SJCRH30 (cell line): ENCODE measurements around the gene SLC10A1. TPM values are rescaled to one million over a fixed set of nuclear protein-coding genes. Genes with fewer than 3 reads are reported as not detected.
"Not testable (repeated sequence)": the region's sequence is repeated elsewhere in the genome, so short reads cannot be mapped to it uniquely, and the experiment has no call there.

Experiments used
- DNase-seq, 2 experiments: peaks; one replicate each; pipeline ENCODE4 v3.0.0-alpha.2; 2015 to 2020
- H3K27ac ChIP-seq: fragments of 250-450 bp; sonication (Bioruptor Pico); 2 replicates; pipeline ENCODE4 v1.5.1; 2020; ENCODE audit warnings: mild to moderate bottlenecking, moderate library complexity
- H3K27me3 ChIP-seq: fragments of 250-450 bp; sonication (Bioruptor Pico); 2 replicates; pipeline ENCODE4 v1.5.1; 2020; ENCODE audit warnings: mild to moderate bottlenecking, moderate library complexity
- H3K36me3 ChIP-seq: fragments of 250-450 bp; sonication (Bioruptor Pico); 2 replicates; pipeline ENCODE4 v1.5.1; 2020; ENCODE audit warnings: mild to moderate bottlenecking, moderate library complexity
- H3K4me1 ChIP-seq: fragments of 250-450 bp; sonication (Bioruptor Pico); 2 replicates; pipeline ENCODE4 v1.5.1; 2020; ENCODE audit warnings: mild to moderate bottlenecking, moderate library complexity
- H3K4me3 ChIP-seq: fragments of 250-450 bp; sonication (Bioruptor Pico); 2 replicates; pipeline ENCODE4 v1.5.1; 2020; ENCODE audit warnings: mild to moderate bottlenecking, moderate library complexity
- H3K9me3 ChIP-seq: fragments of 250-450 bp; sonication (Bioruptor Pico); replicated peaks from 2 replicates; pipeline ENCODE4 v1.5.1; 2020; ENCODE audit warnings: mild to moderate bottlenecking, moderate library complexity
- total RNA-seq: library from RNA; depleted of rRNA; stranded (reverse); fragments of >200 nt; shearing (Covaris generic); gene quantifications from 2 replicates; pipeline ENCODE4 v1.2.3, GENCODE V29; 2014

SLC10A1 gene
- total RNA-seq, 1 experiment from 2014 or later = not detected

- DNase-seq = no peak
- Histone ChIP-seq H3K4me3 (no peak overlapping the region), H3K9me3 (no peaks in the 10 kb centered on the region), H3K36me3 (no peaks in the 10 kb centered on the region), H3K4me1 (peaks cover 4% of the 10 kb centered on the region; the same call in 1 of the 2 replicates), H3K27ac (no peak overlapping the region), H3K27me3 (no peaks in the 10 kb centered on the region)
These were observed 19.2 kb upstream of the SLC10A1 start for GRCh38 chr14:69816216-69816615.

GRCh38 chr14:69815556-69815955 is 18.5 kb upstream of the SLC10A1 start:
- Histone ChIP-seq H3K36me3 (no peaks in the 10 kb centered on the region), H3K9me3 (no peaks in the 10 kb centered on the region), H3K27me3 (no peaks in the 10 kb centered on the region), H3K4me3 (no peak overlapping the region), H3K4me1 (peaks cover 4% of the 10 kb centered on the region; the same call in 1 of the 2 replicates), H3K27ac (no peak overlapping the region)
- DNase-seq = no peak

- Histone ChIP-seq H3K36me3 (no peaks in the 10 kb centered on the region), H3K27ac (no peak overlapping the region), H3K4me1 (peaks cover 4% of the 10 kb centered on the region; the same call in 1 of the 2 replicates), H3K9me3 (no peaks in the 10 kb centered on the region), H3K4me3 (no peak overlapping the region), H3K27me3 (no peaks in the 10 kb centered on the region)
- no peak for DNase-seq
These were observed 17.4 kb upstream of the SLC10A1 start for GRCh38 chr14:69814397-69814796.

GRCh38 chr14:69813346-69813745 is 16.3 kb upstream of the SLC10A1 start:
- not testable (repeated sequence) for DNase-seq, H3K4me3 ChIP-seq, H3K36me3 ChIP-seq, H3K9me3 ChIP-seq, H3K4me1 ChIP-seq, H3K27me3 ChIP-seq, H3K27ac ChIP-seq

GRCh38 chr14:69812711-69813110 is 15.7 kb upstream of the SLC10A1 start:
- no peaks in the 10 kb centered on the region for H3K4me1 ChIP-seq
- no peaks in the 10 kb centered on the region for H3K36me3 ChIP-seq
- H3K27ac ChIP-seq = no peak overlapping the region
- no peaks in the 10 kb centered on the region for H3K9me3 ChIP-seq
- DNase-seq = peak; percentile 13 to 49
- no peak overlapping the region for H3K4me3 ChIP-seq
- no peaks in the 10 kb centered on the region for H3K27me3 ChIP-seq

- no peak overlapping the region for H3K27ac ChIP-seq
- H3K9me3 ChIP-seq = no peaks in the 10 kb centered on the region
- no peaks in the 10 kb centered on the region for H3K4me1 ChIP-seq
- no peaks in the 10 kb centered on the region for H3K27me3 ChIP-seq
- H3K4me3 ChIP-seq = no peak overlapping the region
- H3K36me3 ChIP-seq = no peaks in the 10 kb centered on the region
- no peak for DNase-seq
These were observed 14.8 kb upstream of the SLC10A1 start for GRCh38 chr14:69811868-69812252.

- Histone ChIP-seq H3K36me3 (no peaks in the 10 kb centered on the region), H3K4me1 (no peaks in the 10 kb centered on the region), H3K4me3 (no peak overlapping the region), H3K9me3 (no peaks in the 10 kb centered on the region), H3K27me3 (no peaks in the 10 kb centered on the region), H3K27ac (no peak overlapping the region)
- no peak for DNase-seq
These were observed 14.3 kb upstream of the SLC10A1 start for GRCh38 chr14:69811227-69811867.

- H3K9me3 ChIP-seq = no peaks in the 10 kb centered on the region
- H3K27ac ChIP-seq = no peak overlapping the region
- H3K27me3 ChIP-seq = no peaks in the 10 kb centered on the region
- H3K4me3 ChIP-seq = no peak overlapping the region
- no peak for DNase-seq
- H3K36me3 ChIP-seq = no peaks in the 10 kb centered on the region
- H3K4me1 ChIP-seq = no peaks in the 10 kb centered on the region
These were observed 12.1 kb upstream of the SLC10A1 start for GRCh38 chr14:69808919-69809808.

GRCh38 chr14:69807192-69807591 is 10.2 kb upstream of the SLC10A1 start:
- Histone ChIP-seq H3K4me3 (no peak overlapping the region), H3K36me3 (no peaks in the 10 kb centered on the region), H3K27ac (no peak overlapping the region), H3K27me3 (no peaks in the 10 kb centered on the region), H3K9me3 (no peaks in the 10 kb centered on the region), H3K4me1 (no peaks in the 10 kb centered on the region)
- no peak for DNase-seq

- Histone ChIP-seq H3K36me3 (no peaks in the 10 kb centered on the region), H3K4me3 (no peak overlapping the region)
- no peak for DNase-seq
These were observed 7.9 kb upstream of the SLC10A1 start for GRCh38 chr14:69804902-69805301.

GRCh38 chr14:69803753-69804152 is 6.7 kb upstream of the SLC10A1 start:
- Histone ChIP-seq H3K4me1 (no peaks in the 10 kb centered on the region), H3K27ac (no peak overlapping the region)
- no peak for DNase-seq

More at GRCh38 chr14:69804902-69805301, 7.9 kb upstream of the SLC10A1 start:
- Histone ChIP-seq H3K9me3 (no peaks in the 10 kb centered on the region), H3K27me3 (no peaks in the 10 kb centered on the region), H3K27ac (no peak overlapping the region), H3K4me1 (no peaks in the 10 kb centered on the region)

GRCh38 chr14:69798339-69798735 is 1.3 kb upstream of the SLC10A1 start:
- no peak overlapping the region for H3K4me3 ChIP-seq
- no peaks in the 10 kb centered on the region for H3K4me1 ChIP-seq
- DNase-seq = no peak
- H3K27ac ChIP-seq = no peak overlapping the region
- no peaks in the 10 kb centered on the region for H3K9me3 ChIP-seq
- no peaks in the 10 kb centered on the region for H3K27me3 ChIP-seq
- H3K36me3 ChIP-seq = no peaks in the 10 kb centered on the region

More at GRCh38 chr14:69803753-69804152, 6.7 kb upstream of the SLC10A1 start:
- H3K9me3 ChIP-seq = no peaks in the 10 kb centered on the region
- H3K4me3 ChIP-seq = no peak overlapping the region
- H3K36me3 ChIP-seq = no peaks in the 10 kb centered on the region
- H3K27me3 ChIP-seq = no peaks in the 10 kb centered on the region

- no peaks in the 10 kb centered on the region for H3K36me3 ChIP-seq
- no peak for DNase-seq
- no peak overlapping the region for H3K27ac ChIP-seq
- no peak overlapping the region for H3K4me3 ChIP-seq
- no peaks in the 10 kb centered on the region for H3K27me3 ChIP-seq
- H3K4me1 ChIP-seq = no peaks in the 10 kb centered on the region
- H3K9me3 ChIP-seq = no peaks in the 10 kb centered on the region
These were observed 715 bp upstream of the SLC10A1 start for GRCh38 chr14:69797573-69798338.

GRCh38 chr14:69795691-69796090 is 1.4 kb downstream of the SLC10A1 start:
- DNase-seq = no peak
- no peak overlapping the region for H3K27ac ChIP-seq
- no peaks in the 10 kb centered on the region for H3K4me1 ChIP-seq

GRCh38 chr14:69794791-69795190 is 2.2 kb downstream of the SLC10A1 start:
- no peaks in the 10 kb centered on the region for H3K36me3 ChIP-seq
- no peaks in the 10 kb centered on the region for H3K4me1 ChIP-seq
- H3K27ac ChIP-seq = no peak overlapping the region
- H3K4me3 ChIP-seq = no peak overlapping the region
- no peaks in the 10 kb centered on the region for H3K9me3 ChIP-seq
- no peak for DNase-seq
- no peaks in the 10 kb centered on the region for H3K27me3 ChIP-seq

More at GRCh38 chr14:69795691-69796090, 1.4 kb downstream of the SLC10A1 start:
- Histone ChIP-seq H3K9me3 (no peaks in the 10 kb centered on the region), H3K36me3 (no peaks in the 10 kb centered on the region), H3K4me3 (no peak overlapping the region), H3K27me3 (no peaks in the 10 kb centered on the region)
